Suprapubic skin (tissue), 4 donors: ENCODE results near the gene UNC13B. TPM values are rescaled to one million over a fixed set of nuclear protein-coding genes. Genes with fewer than 3 reads are reported as not detected.
"Not testable (repeated sequence)": the region's sequence is repeated elsewhere in the genome, so short reads cannot be mapped to it uniquely, and the experiment has no call there.

Experiments used
- DNase-seq, 2 donors: peaks; one replicate each; pipeline ENCODE4 v3.0.0-alpha.2; 2019; ENCODE audit warnings: low spot score in 2 of 2
- H3K27ac ChIP-seq: fragments of 200-600 bp; sonication (generic); one replicate; pipeline ENCODE4 v1.5.1; 2019
- H3K27me3 ChIP-seq: fragments of 200-600 bp; sonication (generic); one replicate; pipeline ENCODE4 v1.5.1; 2019
- H3K36me3 ChIP-seq: fragments of 200-600 bp; sonication (generic); one replicate; pipeline ENCODE4 v1.5.1; 2019
- H3K4me1 ChIP-seq: fragments of 200-600 bp; sonication (generic); one replicate; pipeline ENCODE4 v1.5.1; 2019
- H3K4me3 ChIP-seq: fragments of 200-600 bp; sonication (generic); one replicate; pipeline ENCODE4 v1.5.1; 2019; ENCODE audit warnings: mild to moderate bottlenecking
- H3K9me3 ChIP-seq: fragments of 200-600 bp; sonication (generic); one replicate; pipeline ENCODE4 v1.5.1; 2019
- CTCF ChIP-seq, 2 donors: fragments of 200-600 bp in 1 of 2; fragments of 450-650 bp in 1 of 2; sonication (generic) in 1 of 2; IDR thresholded peaks; one replicate each; pipeline ENCODE4 v1.5.1; 2016 to 2019; ENCODE audit warnings: antibody characterized with exemption in 2 of 2, mild to moderate bottlenecking in 1 of 2, moderate library complexity in 1 of 2
- EP300 ChIP-seq: sonication (generic); formaldehyde crosslinking; IDR thresholded peaks from one replicate; pipeline ENCODE4 v1.6.1; 2017; ENCODE audit warnings: antibody characterized with exemption
- POLR2A ChIP-seq, 2 donors: fragments of 450-650 bp; IDR thresholded peaks; one replicate each; pipeline ENCODE4 v1.6.1; 2017; ENCODE audit warnings: antibody characterized with exemption in 2 of 2, mild to moderate bottlenecking in 2 of 2, moderate library complexity in 2 of 2
- POLR2AphosphoS5 ChIP-seq, 3 donors: sonication (generic); formaldehyde crosslinking; IDR thresholded peaks; one replicate each; pipeline ENCODE4 v1.6.1; 2017; ENCODE audit warnings: antibody characterized with exemption in 3 of 3
- WGBS: methylation state at CpG from one replicate; pipeline ENCODE4 v1.1.5; 2018; 5-methylcytosine and 5-hydroxymethylcytosine counted together
- total RNA-seq, 4 donors: library from RNA; depleted of rRNA; stranded (reverse); fragments of >200 nt; gene quantifications; one replicate each; pipeline ENCODE4 v1.1.0, GENCODE V29; 2016

UNC13B gene
- total RNA-seq, 4 donors from 2014 or later: 27.8 to 43.2 (median 30.6) TPM

- no peak for DNase-seq
- 68% methylated on average over 3 of the region's 3 CpGs for WGBS
- Histone ChIP-seq H3K27ac (no peak overlapping the region), H3K36me3 (no peaks in the 10 kb centered on the region), H3K27me3 (no peaks in the 10 kb centered on the region), H3K9me3 (no peaks in the 10 kb centered on the region), H3K4me3 (no peak overlapping the region), H3K4me1 (peaks cover 12% of the 10 kb centered on the region)
- no peak for TF ChIP-seq CTCF (IDR thresholded peaks at IDR 0.05)
- TF ChIP-seq POLR2AphosphoS5 (IDR thresholded peaks at IDR 0.05): no peak
- TF ChIP-seq EP300: no peak
- no peak for TF ChIP-seq POLR2A (IDR thresholded peaks at IDR 0.05)
Measured at GRCh38 chr9:35232867-35233544, 71.2 kb downstream of the UNC13B start.

GRCh38 chr9:35236692-35237091, 74.9 kb downstream of the UNC13B start:
- Histone ChIP-seq H3K4me3 (no peak overlapping the region), H3K4me1 (no peaks in the 10 kb centered on the region), H3K36me3 (peaks cover 4% of the 10 kb centered on the region), H3K27me3 (no peaks in the 10 kb centered on the region), H3K9me3 (no peaks in the 10 kb centered on the region), H3K27ac (no peak overlapping the region)
- TF ChIP-seq EP300 (no peak), POLR2A (IDR thresholded peaks at IDR 0.05) (no peak), POLR2AphosphoS5 (IDR thresholded peaks at IDR 0.05) (no peak), CTCF (IDR thresholded peaks at IDR 0.05) (no peak)
- no peak for DNase-seq
- 74% methylated on average over 1 of the region's 1 CpG for WGBS

GRCh38 chr9:35237311-35237710, 75.5 kb downstream of the UNC13B start:
- Histone ChIP-seq H3K4me3 (no peak overlapping the region), H3K27ac (no peak overlapping the region), H3K36me3 (peaks cover 4% of the 10 kb centered on the region), H3K9me3 (no peaks in the 10 kb centered on the region), H3K27me3 (no peaks in the 10 kb centered on the region), H3K4me1 (no peaks in the 10 kb centered on the region)
- 93% methylated on average over 1 of the region's 1 CpG for WGBS
- DNase-seq: no peak
- no peak for TF ChIP-seq POLR2A (IDR thresholded peaks at IDR 0.05)
- no peak for TF ChIP-seq EP300
- TF ChIP-seq POLR2AphosphoS5 (IDR thresholded peaks at IDR 0.05): no peak
- TF ChIP-seq CTCF (IDR thresholded peaks at IDR 0.05): no peak

GRCh38 chr9:35245945-35246344, 84.1 kb downstream of the UNC13B start:
- H3K27me3 ChIP-seq, H3K9me3 ChIP-seq, H3K4me3 ChIP-seq, DNase-seq, H3K36me3 ChIP-seq, H3K27ac ChIP-seq, H3K4me1 ChIP-seq: not testable (repeated sequence)
- 100% methylated on average over 1 of the region's 1 CpG for WGBS

GRCh38 chr9:35253075-35253474, 91.3 kb downstream of the UNC13B start:
- H3K9me3 ChIP-seq: no peaks in the 10 kb centered on the region
- no peak for DNase-seq
- TF ChIP-seq CTCF (IDR thresholded peaks at IDR 0.05) (no peak), EP300 (no peak), POLR2A (IDR thresholded peaks at IDR 0.05) (no peak), POLR2AphosphoS5 (IDR thresholded peaks at IDR 0.05) (no peak)
- H3K27me3 ChIP-seq: no peaks in the 10 kb centered on the region
- peaks cover 5% of the 10 kb centered on the region for H3K4me1 ChIP-seq
- 96% methylated on average over 1 of the region's 1 CpG for WGBS
- H3K27ac ChIP-seq: no peak overlapping the region
- H3K36me3 ChIP-seq: no peaks in the 10 kb centered on the region
- H3K4me3 ChIP-seq: no peak overlapping the region

GRCh38 chr9:35254237-35254636, 92.4 kb downstream of the UNC13B start:
- Histone ChIP-seq H3K9me3 (no peaks in the 10 kb centered on the region), H3K27me3 (no peaks in the 10 kb centered on the region), H3K36me3 (no peaks in the 10 kb centered on the region), H3K4me3 (no peak overlapping the region), H3K27ac (no peak overlapping the region), H3K4me1 (peaks cover 10% of the 10 kb centered on the region)
- TF ChIP-seq POLR2AphosphoS5 (IDR thresholded peaks at IDR 0.05) (no peak), CTCF (IDR thresholded peaks at IDR 0.05) (no peak), EP300 (no peak), POLR2A (IDR thresholded peaks at IDR 0.05) (no peak)
- no peak for DNase-seq
